K562 (cell line): ENCODE data around the gene CREB3L2. TPM values are rescaled to one million over a fixed set of nuclear protein-coding genes. Genes with fewer than 3 reads are reported as not detected.

ENCODE experiments used
- ATAC-seq: fragments of 200-7000 bp; cut with Tn5 transposase; 3 replicates; pipeline ENCODE4 v1.9.1; 2020; ENCODE audit warnings: moderate library complexity
- BruUV-seq: library from RNA; stranded (reverse); fragments of 400-500 nt; replicated peaks from 2 replicates; lab custom pipeline; 2021; lab: Mats Ljungman, UMichigan
- CTCF ChIA-PET: fragments of 300-600 bp; formaldehyde crosslinking; extraction: SDS; loops from one replicate; lab custom pipeline; 2021; ENCODE audit warnings: low intra/inter-chr PET ratio; lab: Yijun Ruan, JAX
- POLR2A ChIA-PET: fragments of 300-600, 350-650 bp; sonication (Branson Sonifier 250); formaldehyde crosslinking; extraction: SDS; loops from one replicate; lab custom pipeline; 2021; ENCODE audit warnings: antibody characterized with exemption, inconsistent platforms; lab: Yijun Ruan, JAX
- DNase-seq, 4 experiments: peaks; one replicate each; pipeline versions ENCODE4 v3.0.0 to v3.0.0-alpha.2; 2011 to 2018; ENCODE audit warnings: low spot score in 3 of 4, mixed read lengths in 3 of 4; ENCODE audit errors: extremely low read depth in 1 of 4
- FAIRE-seq: peaks from 2 replicates; lab custom pipeline; 2011; peaks lifted over from hg19 to GRCh38; lab: Jason Lieb, UNC
- H2AFZ ChIP-seq: 2 replicates; pipeline ENCODE4 v1.6.0; 2011; ENCODE audit warnings: low read depth, low read length, control low read depth, inconsistent platforms
- H3K27ac ChIP-seq: fragments of 200-600 bp; 3 replicates; pipeline ENCODE4 v1.8.0; 2011; ENCODE audit warnings: low read depth, mild to moderate bottlenecking, control low read depth, inconsistent platforms, low read length, moderate library complexity, mixed read lengths; ENCODE audit errors: extremely low read depth
- H3K27me3 ChIP-seq, 2 experiments: fragments of 300-600 bp in 1 of 2; 2 replicates in 1 of 2; 3 replicates in 1 of 2; pipeline versions ENCODE4 v1.6.0 to v1.8.0; 2011; ENCODE audit warnings: inconsistent platforms in 2 of 2, low read length in 2 of 2, mild to moderate bottlenecking in 1 of 2, mixed read lengths in 1 of 2, moderate library complexity in 1 of 2; ENCODE audit not compliant: control insufficient read depth in 2 of 2, insufficient read depth in 2 of 2
- H3K36me3 ChIP-seq: fragments of 300-600 bp; 3 replicates; pipeline ENCODE4 v1.8.0; 2011; ENCODE audit warnings: mild to moderate bottlenecking, low read length, inconsistent platforms; ENCODE audit not compliant: control insufficient read depth, insufficient read depth
- H3K4me1 ChIP-seq, 2 experiments: fragments of 200-600 bp in 1 of 2; replicated peaks in 1 of 2; 2 replicates in 1 of 2; 3 replicates in 1 of 2; pipeline versions ENCODE4 v1.5.1 to v1.8.0; 2011; ENCODE audit warnings: inconsistent platforms in 2 of 2, low read length in 2 of 2, mild to moderate bottlenecking in 1 of 2, mixed read lengths in 1 of 2, moderate library complexity in 1 of 2; ENCODE audit not compliant: control insufficient read depth in 2 of 2, insufficient read depth in 2 of 2
- H3K4me2 ChIP-seq: 2 replicates; pipeline ENCODE4 v1.6.1; 2011; ENCODE audit warnings: low read length, control low read depth, inconsistent platforms, mixed read lengths; ENCODE audit not compliant: insufficient read depth
- H3K4me3 ChIP-seq: fragments of 200-600 bp; sonication (generic), shearing (Covaris generic); 2 replicates; pipeline ENCODE4 v1.5.1; 2016; ENCODE audit warnings: control low read depth, inconsistent platforms
- H3K79me2 ChIP-seq: fragments of 200-600 bp; 3 replicates; pipeline ENCODE4 v1.8.0; 2011; ENCODE audit warnings: low read length, inconsistent platforms; ENCODE audit not compliant: control insufficient read depth, insufficient read depth
- H3K9ac ChIP-seq, 2 experiments: 2 replicates each; pipeline versions ENCODE4 v1.6.0 to v1.6.1; 2011; ENCODE audit warnings: low read depth in 2 of 2, low read length in 2 of 2, control low read depth in 1 of 2, inconsistent platforms in 1 of 2, mild to moderate bottlenecking in 1 of 2, mixed read lengths in 1 of 2; ENCODE audit not compliant: insufficient read depth in 1 of 2
- H3K9me1 ChIP-seq: one replicate; pipeline ENCODE4 v1.6.0; 2011; ENCODE audit warnings: inconsistent platforms, mild to moderate bottlenecking, low read length, moderate library complexity; ENCODE audit not compliant: control insufficient read depth, insufficient read depth
- H3K9me3 ChIP-seq: replicated peaks from 2 replicates; pipeline ENCODE4 v1.5.1; 2011; ENCODE audit warnings: low read depth, low read length, inconsistent platforms; ENCODE audit not compliant: control insufficient read depth, insufficient read depth
- H4K20me1 ChIP-seq: replicated peaks from 2 replicates; pipeline ENCODE4 v1.6.1; 2011; ENCODE audit warnings: low read length, inconsistent platforms, mixed read lengths; ENCODE audit not compliant: control insufficient read depth, insufficient read depth
- CREB1 ChIP-seq, 2 experiments: sonication (generic) in 1 of 2; formaldehyde crosslinking in 1 of 2; IDR thresholded peaks; 2 replicates each; pipeline versions ENCODE4 v1.6.1 to v1.8.0; 2012 to 2022; ENCODE audit warnings: inconsistent platforms in 1 of 2, mild to moderate bottlenecking in 1 of 2, missing genetic modification reagents in 1 of 2, moderate library complexity in 1 of 2
- JUND ChIP-seq, 2 experiments: IDR thresholded peaks; 2 replicates in 1 of 2; 3 replicates in 1 of 2; pipeline ENCODE4 v1.6.1; 2011; ENCODE audit warnings: borderline replicate concordance in 2 of 2, low read depth in 2 of 2, low read length in 2 of 2, improper control_type of control experiment in 1 of 2, missing biosample characterization in 1 of 2, missing genetic modification characterization in 1 of 2, missing genetic modification reagents in 1 of 2
- MXI1 ChIP-seq: IDR thresholded peaks from 2 replicates; pipeline ENCODE4 v1.6.1; 2011; ENCODE audit warnings: low read depth, mild to moderate bottlenecking, improper control_type of control experiment, low read length
- TEAD1 ChIP-seq, 2 experiments: fragments of 450-650 bp in 1 of 2; sonication (generic) in 1 of 2; formaldehyde crosslinking; IDR thresholded peaks; 2 replicates each; pipeline versions ENCODE4 v1.4.0 to v1.8.0; 2020 to 2022; ENCODE audit warnings: mild to moderate bottlenecking in 2 of 2, missing genetic modification reagents in 1 of 2
- ZEB2 ChIP-seq: fragments of 450-650 bp; IDR thresholded peaks from 2 replicates; pipeline ENCODE4 v1.6.1; 2016
- ZFP91 ChIP-seq: sonication (generic); formaldehyde crosslinking; IDR thresholded peaks from 2 replicates; pipeline ENCODE4 v1.8.0; 2022; ENCODE audit warnings: mild to moderate bottlenecking, missing genetic modification reagents
- ZNF395 ChIP-seq: fragments of 200-800 bp; sonication (Bioruptor generic); IDR thresholded peaks from 2 replicates; pipeline ENCODE4 v1.6.1; 2017; ENCODE audit warnings: missing genetic modification characterization, missing compliant biosample characterization
- ZNF584 ChIP-seq: fragments of 200-800 bp; sonication (Bioruptor generic); IDR thresholded peaks from 2 replicates; pipeline ENCODE4 v1.6.1; 2016; ENCODE audit warnings: low read depth, mild to moderate bottlenecking, missing genetic modification characterization, missing compliant biosample characterization
- ZNF592 ChIP-seq: fragments of 450-650 bp; IDR thresholded peaks from 2 replicates; pipeline ENCODE4 v1.6.1; 2017; ENCODE audit warnings: antibody characterized with exemption, mild to moderate bottlenecking
- WGBS: fragments of 100-300 bp; shearing (Covaris generic); methylation state at CpG from one replicate; pipeline ENCODE4 v1.1.6; 2016; ENCODE audit warnings: low coverage, mixed read lengths; ENCODE audit not compliant: insufficient coverage; ENCODE audit errors: missing lambda C conversion rate; 5-methylcytosine and 5-hydroxymethylcytosine counted together
- in situ Hi-C: fragments of 300-500 bp; cut with MboI; formaldehyde crosslinking; loops from 4 replicates; pipeline ENCODE4 v1.15.0; 2018; ENCODE audit warnings: inconsistent platforms, mixed read lengths
- intact Hi-C: fragments of 100-400 bp; cut with micrococcal nuclease; formaldehyde crosslinking; loops from 2 replicates; pipeline ENCODE4 v1.14.2; 2022
- polyA plus RNA-seq, 8 experiments: library from polyadenylated mRNA; depleted of rRNA in 4 of 8; stranded (reverse) in 5 of 8; unstranded in 3 of 8; fragments of >200 nt; fragmentation: Nextera tagmentation in 2 of 8; fragmentation: Illumina TruSeq in 1 of 8; extraction: Ambion mirVana in 2 of 8; extraction: Trizol in 1 of 8; gene quantifications; 2 replicates each; pipeline versions ENCODE4 v1.2.1 to v1.2.3, GENCODE V29; 2011 to 2014; ENCODE audit warnings: inconsistent platforms in 1 of 8, missing spikeins in 1 of 8
- total RNA-seq, 7 experiments: library from RNA; depleted of rRNA in 6 of 7; stranded (reverse); fragments of >200 nt in 6 of 7; fragmentation: Illumina TruSeq in 2 of 7; extraction: Trizol in 2 of 7; gene quantifications; 2 replicates each; pipeline versions ENCODE4 v1.2.1 to v1.2.3, GENCODE V29; 2011 to 2021; ENCODE audit warnings: low replicate concordance in 1 of 7

The CREB3L2 gene
- total and polyA plus RNA-seq, 9 of the 15 experiments (the other 6 are each of a cell fraction or from before 2014, with no cell fraction given): 7.1 to 45.6 (median 15.8) TPM

- FAIRE-seq: no peak
- in situ Hi-C loops (loop anchor here (25.0 kb wide), 1 partner anchor 1404 kb away; the partner anchor contains the start of gene LUC7L2), intact Hi-C loops (no loop called here)
- H4K20me1 ChIP-seq: 0 out of 2 replicates have a peak, but pooled peaks cover 3% of the 10 kb centered on the region
- DNase-seq: peak in 1 of 4 experiments; percentile 48
- H3K4me2 ChIP-seq: peak overlapping the region; percentile 16; the same call in 1 of the 2 replicates
- no peaks in the 10 kb centered on the region for H3K27me3 ChIP-seq
- peak; percentile 18 for ATAC-seq
- WGBS: 46% methylated on average over 4 of the region's 4 CpGs
- no peak overlapping the region for H3K4me3 ChIP-seq
- H2AFZ ChIP-seq: no peak overlapping the region; the same call in 1 of the 2 replicates
- peaks cover 21% of the 10 kb centered on the region for H3K36me3 ChIP-seq
- H3K9me1 ChIP-seq: peaks cover 6% of the 10 kb centered on the region
- peak overlapping the region; percentile 49 for H3K27ac ChIP-seq
- peaks cover 77% of the 10 kb centered on the region for H3K79me2 ChIP-seq
- no peaks in the 10 kb centered on the region for H3K9me3 ChIP-seq
- BruUV-seq: no TSS peak
- ChIA-PET POLR2A (interaction anchor here (0.7 to 1.6 kb wide), 6 partner anchors 9 to 34 kb away, joined by 3 to 5 read pairs (median 4); no protein-coding TSS in a partner anchor), CTCF (no interaction called here)
- peaks cover 33 to 71% of the 10 kb centered on the region in 2 experiments for H3K4me1 ChIP-seq
- H3K9ac ChIP-seq: peak overlapping the region in 1 of 2 experiments; percentile 62; a peak in 2 of 4 replicates
- TF ChIP-seq TEAD1 (CRISPR knock-in tag; IDR thresholded peaks at IDR 0.05): peak in 1 of 2 experiments; percentile 56; a peak in 1 of 4 replicates
- no peak for TF ChIP-seq CREB1 (IDR thresholded peaks at IDR 0.05)
- no peak for TF ChIP-seq CREB1 (CRISPR knock-in tag; IDR thresholded peaks at IDR 0.05)
- peak; percentile 46; the same call in 1 of the 2 replicates for TF ChIP-seq JUND (IDR thresholded peaks at IDR 0.05; ENCODE audit: borderline replicate concordance, low read depth, low read length)
- TF ChIP-seq JUND (tag; IDR thresholded peaks at IDR 0.05; ENCODE audit: borderline replicate concordance, low read depth, low read length): peak; percentile 73; the same call in 2 of the 3 replicates
- TF ChIP-seq ZEB2: peak; percentile 91
- TF ChIP-seq ZNF592: 0 out of 2 replicates have a peak, but pooled peaks have one; percentile 19
- TF ChIP-seq ZFP91 (CRISPR knock-in tag): 0 out of 2 replicates have a peak, but pooled peaks have one; percentile 51
- 0 out of 2 replicates have a peak, but pooled peaks have one; percentile 13 for TF ChIP-seq MXI1
- peak; percentile 55; the same call in 1 of the 2 replicates for TF ChIP-seq ZNF395 (CRISPR knock-in tag)
- TF ChIP-seq ZNF584 (CRISPR knock-in tag): 0 out of 2 replicates have a peak, but pooled peaks have one; percentile 53
These were observed 43.1 kb downstream of the CREB3L2 start for GRCh38 chr7:137958470-137959431.
